GM12892 (cell line): ENCODE results near the gene PYGO1.

ENCODE experiments used
- DNase-seq: peaks from one replicate; pipeline ENCODE4 v3.0.0; 2011; ENCODE audit not compliant: insufficient read length
- FAIRE-seq: peaks from 2 replicates; lab custom pipeline; 2011; peaks lifted over from hg19 to GRCh38; lab: Jason Lieb, UNC
- POLR2A ChIP-seq: IDR thresholded peaks from 2 replicates; pipeline ENCODE4 v1.6.1; 2011; ENCODE audit warnings: low read depth, low read length, control low read depth
- POLR2AphosphoS5 ChIP-seq: IDR thresholded peaks from 2 replicates; pipeline ENCODE4 v1.6.1; 2011; ENCODE audit warnings: low read depth, low read length, control low read depth
- TAF1 ChIP-seq: IDR thresholded peaks from 2 replicates; pipeline ENCODE4 v1.6.1; 2011; ENCODE audit warnings: low read depth, mild to moderate bottlenecking, control low read depth, low read length, borderline replicate concordance

Gene PYGO1

GRCh38 chr15:55562601-55563000, 25.5 kb downstream of the PYGO1 start:
- FAIRE-seq (no peak), DNase-seq (no peak)
- TF ChIP-seq TAF1, result no peak
- no peak for TF ChIP-seq POLR2AphosphoS5
- TF ChIP-seq POLR2A, result no peak

GRCh38 chr15:55555089-55555488, 33.1 kb downstream of the PYGO1 start:
- no peak for DNase-seq
- FAIRE-seq, result no peak
- TF ChIP-seq TAF1, result no peak
- no peak for TF ChIP-seq POLR2A
- TF ChIP-seq POLR2AphosphoS5, result no peak

GRCh38 chr15:55552926-55553325, 35.2 kb downstream of the PYGO1 start:
- DNase-seq (no peak), FAIRE-seq (no peak)
- no peak for TF ChIP-seq TAF1
- TF ChIP-seq POLR2AphosphoS5, result no peak
- no peak for TF ChIP-seq POLR2A

- FAIRE-seq, result no peak
- no peak for TF ChIP-seq POLR2A
- no peak for TF ChIP-seq TAF1
- TF ChIP-seq POLR2AphosphoS5, result no peak
- no peak for DNase-seq
Observed at GRCh38 chr15:55552451-55552850, 35.7 kb downstream of the PYGO1 start.

- FAIRE-seq (no peak), DNase-seq (no peak)
- TF ChIP-seq TAF1 (no peak), POLR2A (no peak), POLR2AphosphoS5 (no peak)
Observed at GRCh38 chr15:55549305-55549704, 38.8 kb downstream of the PYGO1 start.

GRCh38 chr15:55546718-55547117, 41.4 kb downstream of the PYGO1 start:
- TF ChIP-seq POLR2A (no peak), TAF1 (no peak)
- no peak for FAIRE-seq
- no peak for DNase-seq

- FAIRE-seq (no peak), DNase-seq (no peak)
- TF ChIP-seq POLR2AphosphoS5, result no peak
- no peak for TF ChIP-seq POLR2A
- TF ChIP-seq TAF1, result no peak
Observed at GRCh38 chr15:55535436-55535835, 52.7 kb downstream of the PYGO1 start.

- DNase-seq (no peak), FAIRE-seq (no peak)
- TF ChIP-seq TAF1, result no peak
- no peak for TF ChIP-seq POLR2A
- no peak for TF ChIP-seq POLR2AphosphoS5
Observed at GRCh38 chr15:55532944-55533343, 55.2 kb downstream of the PYGO1 start.

- TF ChIP-seq TAF1 (no peak), POLR2AphosphoS5 (no peak), POLR2A (no peak)
- FAIRE-seq (no peak), DNase-seq (no peak)
Observed at GRCh38 chr15:55530861-55531313, 57.3 kb downstream of the PYGO1 start.

GRCh38 chr15:55528812-55529211, 59.3 kb downstream of the PYGO1 start:
- no peak for FAIRE-seq
- DNase-seq, result no peak
- no peak for TF ChIP-seq POLR2AphosphoS5
- TF ChIP-seq POLR2A, result no peak
- TF ChIP-seq TAF1, result no peak

- TF ChIP-seq POLR2AphosphoS5, result no peak
- TF ChIP-seq POLR2A, result no peak
- no peak for TF ChIP-seq TAF1
- DNase-seq, result no peak
- FAIRE-seq, result no peak
Observed at GRCh38 chr15:55527150-55527549, 61.0 kb downstream of the PYGO1 start.

- FAIRE-seq (no peak), DNase-seq (peak; percentile 21)
- TF ChIP-seq TAF1 (no peak), POLR2AphosphoS5 (no peak), POLR2A (no peak)
Observed at GRCh38 chr15:55526559-55527036, 61.5 kb downstream of the PYGO1 start.
